Nephron (organoid): Measurements from ENCODE around the gene BMP10.
A peak's percentile ranks its signal among the peaks of the same experiment; 100 is the strongest.

ENCODE experiments used
- H3K27ac Mint-ChIP-seq, 3 experiments: 2 replicates each; pipeline ENCODE4 v1.8.0; 2020; ENCODE audit warnings: mixed read lengths in 3 of 3, mild to moderate bottlenecking in 2 of 3, moderate library complexity in 1 of 3
- H3K27me3 Mint-ChIP-seq: 2 replicates; pipeline ENCODE4 v1.8.0; 2021; ENCODE audit warnings: low read depth, mild to moderate bottlenecking, moderate library complexity, mixed read lengths
- H3K36me3 Mint-ChIP-seq: 2 replicates; pipeline ENCODE4 v1.8.0; 2020; ENCODE audit warnings: low read depth, mixed read lengths
- H3K4me1 Mint-ChIP-seq: 2 replicates; pipeline ENCODE4 v1.8.0; 2020; ENCODE audit warnings: mixed read lengths
- H3K4me3 Mint-ChIP-seq, 3 experiments: 2 replicates each; pipeline ENCODE4 v1.8.0; 2020; ENCODE audit warnings: mild to moderate bottlenecking in 3 of 3, mixed read lengths in 3 of 3, moderate library complexity in 2 of 3
- H3K9me3 Mint-ChIP-seq: 2 replicates; pipeline ENCODE4 v1.8.0; 2020; ENCODE audit warnings: mixed read lengths
- CTCF ChIP-seq, 3 experiments: fragments of 200-600 bp; sonication (generic); IDR thresholded peaks; one replicate each; pipeline ENCODE4 v1.5.0; 2021; ENCODE audit warnings: antibody characterized with exemption in 3 of 3; ENCODE audit not compliant: unreplicated experiment in 3 of 3

The BMP10 gene

DNA sequence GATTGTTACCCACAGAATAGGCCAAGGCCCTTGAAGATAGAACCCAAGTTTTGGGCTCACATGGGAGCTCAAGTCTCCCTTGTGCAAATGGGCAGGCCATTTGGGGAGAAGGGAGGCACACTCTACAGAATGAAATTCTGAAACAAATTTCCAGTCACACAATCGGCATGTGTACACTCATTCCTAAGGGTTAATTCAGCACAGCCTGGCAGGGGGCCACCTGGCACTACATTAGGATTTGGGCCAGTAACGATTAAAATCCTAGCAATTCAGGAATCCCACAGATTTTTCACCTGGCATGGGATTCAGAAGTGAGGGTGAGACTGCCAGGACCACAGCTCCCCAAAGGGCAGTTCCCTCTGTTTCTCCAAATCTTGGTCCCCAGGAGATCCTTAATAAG lies 46.4 kb downstream of the BMP10 start:
- Mint-ChIP-seq H3K4me3 (no peak overlapping the region), H3K27me3 (peaks cover 8% of the 10 kb centered on the region), H3K9me3 (no peaks in the 10 kb centered on the region), H3K27ac (no peak overlapping the region), H3K36me3 (peaks cover 4% of the 10 kb centered on the region), H3K4me1 (peaks cover 32% of the 10 kb centered on the region)
- no peak for TF ChIP-seq CTCF (IDR thresholded peaks at IDR 0.05; ENCODE audit: unreplicated experiment in 3 of 3)

- Mint-ChIP-seq H3K27ac (no peak overlapping the region), H3K27me3 (peaks cover 12% of the 10 kb centered on the region), H3K9me3 (no peaks in the 10 kb centered on the region), H3K4me3 (no peak overlapping the region), H3K4me1 (peaks cover 15% of the 10 kb centered on the region), H3K36me3 (peaks cover 4% of the 10 kb centered on the region)
- TF ChIP-seq CTCF (IDR thresholded peaks at IDR 0.05; ENCODE audit: unreplicated experiment in 3 of 3): no peak
Measured at GRCh38 chr2:68822207-68822872, 48.9 kb downstream of the BMP10 start.

GRCh38 chr2:68819556-68819955 lies 51.6 kb downstream of the BMP10 start:
- H3K36me3 Mint-ChIP-seq: peaks cover 4% of the 10 kb centered on the region
- peaks cover 15% of the 10 kb centered on the region for H3K4me1 Mint-ChIP-seq
- no peak for TF ChIP-seq CTCF (IDR thresholded peaks at IDR 0.05; ENCODE audit: unreplicated experiment in 3 of 3)
- no peak overlapping the region for H3K4me3 Mint-ChIP-seq
- peak overlapping the region in 1 of 3 experiments; percentile 61 for H3K27ac Mint-ChIP-seq
- peaks cover 8% of the 10 kb centered on the region for H3K27me3 Mint-ChIP-seq
- H3K9me3 Mint-ChIP-seq: no peaks in the 10 kb centered on the region

- H3K36me3 Mint-ChIP-seq: no peaks in the 10 kb centered on the region
- H3K27ac Mint-ChIP-seq: no peak overlapping the region
- TF ChIP-seq CTCF (IDR thresholded peaks at IDR 0.05; ENCODE audit: unreplicated experiment in 3 of 3): no peak
- H3K9me3 Mint-ChIP-seq: no peaks in the 10 kb centered on the region
- peaks cover 8% of the 10 kb centered on the region for H3K27me3 Mint-ChIP-seq
- no peak overlapping the region for H3K4me3 Mint-ChIP-seq
- H3K4me1 Mint-ChIP-seq: peaks cover 31% of the 10 kb centered on the region
Measured at GRCh38 chr2:68817306-68817705, 53.9 kb downstream of the BMP10 start.
